Ureter (tissue), 1 donor: ENCODE results near the gene CASR. TPM values are rescaled to one million over a fixed set of nuclear protein-coding genes. Genes with fewer than 3 reads are reported as not detected.

Experiments used
- DNase-seq: peaks from one replicate; pipeline ENCODE4 v3.0.0-alpha.2; 2020; ENCODE audit warnings: low spot score
- total RNA-seq: library from RNA; stranded (reverse); gene quantifications from one replicate; pipeline ENCODE4 v1.2.4, GENCODE V29; 2023
- donor health status: DM: yes; HTN: yes; CAD: no.

CASR gene
- total RNA-seq, 1 donor from 2014 or later = 0.08 TPM

- DNase-seq = no peak
Observed at GRCh38 chr3:122257644-122258364, 74.3 kb downstream of the CASR start.

GRCh38 chr3:122258757-122259371 lies 75.4 kb downstream of the CASR start:
- no peak for DNase-seq

- DNase-seq = no peak
Observed at GRCh38 chr3:122260206-122260605, 76.7 kb downstream of the CASR start.

GRCh38 chr3:122263058-122263457 lies 79.6 kb downstream of the CASR start:
- no peak for DNase-seq

- DNase-seq = no peak
Observed at GRCh38 chr3:122263974-122264588, 80.6 kb downstream of the CASR start.

- DNase-seq = no peak
Observed at GRCh38 chr3:122265957-122266356, 82.5 kb downstream of the CASR start.

GRCh38 chr3:122268257-122269024 lies 85.0 kb downstream of the CASR start:
- no peak for DNase-seq

GRCh38 chr3:122269045-122269444 lies 85.6 kb downstream of the CASR start:
- no peak for DNase-seq

GRCh38 chr3:122271246-122271898 lies 87.9 kb downstream of the CASR start:
- no peak for DNase-seq

- no peak for DNase-seq
Observed at GRCh38 chr3:122272879-122273278, 89.4 kb downstream of the CASR start.

GRCh38 chr3:122273498-122273897 lies 90.0 kb downstream of the CASR start:
- DNase-seq = no peak

GRCh38 chr3:122281891-122282290 lies 98.4 kb downstream of the CASR start:
- DNase-seq = no peak

- DNase-seq = no peak
Observed at GRCh38 chr3:122283796-122284445, 100.5 kb downstream of the CASR start.

- DNase-seq = no peak
Observed at GRCh38 chr3:122284486-122284885, 101.0 kb downstream of the CASR start.

GRCh38 chr3:122294359-122294758 lies 110.9 kb downstream of the CASR start:
- no peak for DNase-seq

GRCh38 chr3:122295266-122296062 lies 112.0 kb downstream of the CASR start:
- no peak for DNase-seq

- no peak for DNase-seq
Observed at GRCh38 chr3:122298239-122298638, 114.8 kb downstream of the CASR start.

GRCh38 chr3:122299215-122299614 lies 115.7 kb downstream of the CASR start:
- no peak for DNase-seq

GRCh38 chr3:122299872-122300460 lies 116.5 kb downstream of the CASR start:
- no peak for DNase-seq

- DNase-seq = no peak
Observed at GRCh38 chr3:122301063-122301462, 117.6 kb downstream of the CASR start.
